Central memory CD4-positive, alpha-beta T cell (primary cell): ENCODE data around the gene ASTN2.
"Not testable (repeated sequence)": the region's sequence is repeated elsewhere in the genome, so short reads cannot be mapped to it uniquely, and the experiment has no call there.

Source experiments
- DNase-seq: peaks from one replicate; pipeline ENCODE4 v3.0.0; 2022

Gene ASTN2

GRCh38 chr9:116943970-116944369, 470.9 kb downstream of the ASTN2 start:
- DNase-seq = no peak

GRCh38 chr9:116942593-116943061, 472.2 kb downstream of the ASTN2 start:
- DNase-seq = no peak

GRCh38 chr9:116941266-116941665, 473.6 kb downstream of the ASTN2 start:
- DNase-seq = no peak

- DNase-seq = no peak
Observed at GRCh38 chr9:116940614-116941215, 474.1 kb downstream of the ASTN2 start.

GRCh38 chr9:116939614-116940013, 475.2 kb downstream of the ASTN2 start:
- DNase-seq = no peak

- no peak for DNase-seq
Observed at GRCh38 chr9:116939161-116939560, 475.7 kb downstream of the ASTN2 start.

- DNase-seq = no peak
Observed at GRCh38 chr9:116937361-116937760, 477.5 kb downstream of the ASTN2 start.

- no peak for DNase-seq
Observed at GRCh38 chr9:116935149-116935897, 479.5 kb downstream of the ASTN2 start.

GRCh38 chr9:116934131-116934530, 480.7 kb downstream of the ASTN2 start:
- no peak for DNase-seq

- DNase-seq = no peak
Observed at GRCh38 chr9:116933251-116933650, 481.6 kb downstream of the ASTN2 start.

- no peak for DNase-seq
Observed at GRCh38 chr9:116929621-116930020, 485.2 kb downstream of the ASTN2 start.

GRCh38 chr9:116928884-116929283, 486.0 kb downstream of the ASTN2 start:
- no peak for DNase-seq

GRCh38 chr9:116928289-116928688, 486.6 kb downstream of the ASTN2 start:
- DNase-seq = no peak

GRCh38 chr9:116927726-116928125, 487.1 kb downstream of the ASTN2 start:
- no peak for DNase-seq

GRCh38 chr9:116925121-116925520, 489.7 kb downstream of the ASTN2 start:
- DNase-seq = no peak

- no peak for DNase-seq
Observed at GRCh38 chr9:116924462-116925110, 490.3 kb downstream of the ASTN2 start.

GRCh38 chr9:116917895-116918508, 496.9 kb downstream of the ASTN2 start:
- DNase-seq = not testable (repeated sequence)

GRCh38 chr9:116913536-116913935, 501.3 kb downstream of the ASTN2 start:
- no peak for DNase-seq

- DNase-seq = no peak
Observed at GRCh38 chr9:116910201-116910600, 504.7 kb downstream of the ASTN2 start.

- DNase-seq = no peak
Observed at GRCh38 chr9:116907989-116908388, 506.9 kb downstream of the ASTN2 start.

- no peak for DNase-seq
Observed at GRCh38 chr9:116905171-116905588, 509.7 kb downstream of the ASTN2 start.

- no peak for DNase-seq
Observed at GRCh38 chr9:116904165-116904564, 510.7 kb downstream of the ASTN2 start.

GRCh38 chr9:116901260-116901659, 513.6 kb downstream of the ASTN2 start:
- no peak for DNase-seq
